HEK293T (cell line): ENCODE data around the gene MORN5.

ENCODE experiments used
- BHLHE40 ChIP-seq: fragments of 450-650 bp; IDR thresholded peaks from 2 replicates; pipeline ENCODE4 v1.6.1; 2016; ENCODE audit warnings: mild to moderate bottlenecking, moderate library complexity, borderline replicate concordance
- ELF4 ChIP-seq: fragments of 450-650 bp; IDR thresholded peaks from 2 replicates; pipeline ENCODE4 v1.6.1; 2017; ENCODE audit warnings: antibody characterized with exemption
- FOXM1 ChIP-seq: fragments of 450-650 bp; IDR thresholded peaks from 2 replicates; pipeline ENCODE4 v1.6.1; 2017; ENCODE audit warnings: mild to moderate bottlenecking, borderline replicate concordance
- SP1 ChIP-seq: fragments of 450-650 bp; IDR thresholded peaks from 2 replicates; pipeline ENCODE4 v1.6.1; 2017
- SUZ12 ChIP-seq: fragments of 450-650 bp; IDR thresholded peaks from 2 replicates; pipeline ENCODE4 v1.6.1; 2016; ENCODE audit warnings: mild to moderate bottlenecking
- TARDBP ChIP-seq: fragments of 450-650 bp; IDR thresholded peaks from 2 replicates; pipeline ENCODE4 v1.6.1; 2016

DNA sequence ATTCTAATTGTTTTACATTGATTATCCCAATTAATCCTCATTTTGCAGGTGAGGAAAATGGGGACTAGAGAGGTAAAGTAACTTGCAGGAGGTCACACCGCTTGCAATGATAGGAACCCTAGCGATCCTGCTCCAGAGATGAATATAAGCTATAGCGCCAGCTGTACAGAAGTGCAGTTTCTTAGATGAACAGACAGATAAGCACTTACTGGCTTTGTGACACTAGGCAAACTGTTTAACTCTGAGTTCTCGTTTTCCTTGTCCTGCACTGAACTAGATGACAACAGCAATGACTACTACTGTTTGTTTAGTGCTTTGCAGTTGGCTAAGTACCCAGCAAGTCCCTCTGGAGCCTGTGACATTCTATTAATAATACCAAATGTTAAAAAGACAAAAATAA is 57.9 kb downstream of the MORN5 start:
- TF ChIP-seq BHLHE40 = no peak
- TF ChIP-seq SUZ12 = no peak
- TF ChIP-seq TARDBP = no peak
- TF ChIP-seq ELF4 = no peak
- no peak for TF ChIP-seq FOXM1
- TF ChIP-seq SP1 = no peak
